Kidney capillary endothelial cell (primary cell): ENCODE results near the gene CD9.
A peak's percentile ranks its signal among the peaks of the same experiment; 100 is the strongest.

ENCODE experiments used
- DNase-seq: peaks from one replicate; pipeline ENCODE4 v3.0.0-alpha.2; 2018; ENCODE audit warnings: low spot score

CD9 gene

DNA sequence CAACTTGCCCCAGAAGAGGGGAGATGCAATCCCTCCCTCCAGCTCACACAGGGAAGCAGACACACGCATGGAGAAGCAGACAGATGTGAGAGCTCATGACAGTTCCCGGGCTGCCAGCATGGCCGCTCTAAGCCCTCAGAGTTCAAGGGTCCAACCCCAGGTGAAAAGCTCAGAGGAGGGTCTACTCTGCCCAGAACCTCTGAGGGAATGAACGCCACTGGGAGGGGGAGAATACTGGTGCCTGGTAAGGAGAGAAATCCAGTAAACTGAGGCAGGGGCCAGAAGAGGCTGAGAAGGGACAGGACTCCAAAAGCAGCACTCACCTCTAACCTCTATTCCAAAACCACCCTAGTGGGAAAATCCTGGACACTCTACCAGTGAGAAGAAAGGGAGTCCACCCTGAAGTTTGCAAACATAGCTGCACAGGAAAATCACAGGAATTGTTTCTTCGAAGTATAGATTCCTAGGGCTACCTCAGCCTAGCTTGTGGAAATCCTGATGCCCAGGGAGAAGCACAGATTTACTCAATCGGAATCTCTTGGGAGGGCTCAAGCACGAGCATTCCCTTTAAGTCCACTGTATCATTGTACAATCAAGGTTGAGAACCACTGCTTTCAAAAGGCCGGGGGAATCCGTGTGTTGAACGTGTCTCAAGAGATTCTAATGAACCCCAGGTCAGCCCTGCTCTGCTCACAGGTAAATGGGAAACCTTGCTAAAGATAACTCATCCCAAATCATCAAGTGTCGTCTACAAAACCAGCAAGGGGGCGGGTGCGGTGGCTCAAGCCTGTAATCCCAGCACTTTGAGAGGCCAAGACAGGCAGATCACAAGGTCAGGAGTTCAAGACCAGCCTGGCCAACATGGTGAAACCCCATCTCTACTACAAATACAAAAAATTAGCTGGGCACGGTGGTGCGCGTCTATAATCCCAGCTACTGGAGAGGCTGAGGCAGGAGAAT lies 76.0 kb downstream of the CD9 start:
- DNase-seq = no peak

GRCh38 chr12:6276956-6277620 lies 76.9 kb downstream of the CD9 start:
- no peak for DNase-seq

- DNase-seq = no peak
Observed at GRCh38 chr12:6277982-6278438, 77.8 kb downstream of the CD9 start.

DNA sequence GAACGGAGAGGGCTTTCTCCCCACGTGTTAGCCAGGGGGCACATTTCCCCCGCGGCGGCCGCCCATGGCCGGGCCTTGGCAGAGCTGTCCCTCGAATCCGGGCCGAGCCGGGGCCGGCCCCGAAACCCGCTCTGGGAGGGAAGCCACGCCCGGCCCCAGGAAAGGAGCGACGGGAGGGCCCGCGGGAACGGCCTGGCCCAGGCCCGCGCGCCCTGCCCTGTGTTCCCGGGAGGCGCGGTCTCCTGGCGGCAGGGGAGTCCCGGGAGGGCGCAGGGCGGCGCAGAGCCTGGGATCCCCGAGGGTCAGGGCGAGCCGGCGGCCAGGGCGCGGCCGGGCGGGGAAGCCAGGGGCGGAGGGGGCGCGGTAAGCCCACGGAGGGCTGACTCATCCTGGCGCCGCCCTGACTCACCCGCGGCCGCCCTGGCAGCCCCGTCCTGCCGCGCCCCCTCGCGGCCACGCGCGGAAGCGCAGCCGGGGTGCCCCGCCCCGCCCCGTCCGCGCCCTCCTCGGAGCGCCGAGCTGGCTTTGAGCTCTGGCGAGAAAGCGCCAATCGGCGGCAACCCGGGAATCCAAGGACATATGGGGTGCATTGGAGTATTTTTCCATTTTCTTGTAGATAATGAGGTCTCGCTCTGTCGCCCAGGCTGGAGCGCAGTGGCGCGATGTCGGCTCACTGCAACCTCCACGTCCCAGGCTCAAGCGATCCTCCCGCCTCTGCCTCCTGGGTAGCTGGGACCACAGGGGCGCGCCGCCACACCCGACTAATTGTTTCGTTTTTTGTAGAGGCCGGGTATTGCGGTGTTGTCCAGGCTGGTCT lies 78.4 kb downstream of the CD9 start:
- DNase-seq = peak; percentile 81

- DNase-seq = no peak
Observed at GRCh38 chr12:6279256-6279628, 79.0 kb downstream of the CD9 start.

GRCh38 chr12:6279631-6280030 lies 79.4 kb downstream of the CD9 start:
- no peak for DNase-seq

DNA sequence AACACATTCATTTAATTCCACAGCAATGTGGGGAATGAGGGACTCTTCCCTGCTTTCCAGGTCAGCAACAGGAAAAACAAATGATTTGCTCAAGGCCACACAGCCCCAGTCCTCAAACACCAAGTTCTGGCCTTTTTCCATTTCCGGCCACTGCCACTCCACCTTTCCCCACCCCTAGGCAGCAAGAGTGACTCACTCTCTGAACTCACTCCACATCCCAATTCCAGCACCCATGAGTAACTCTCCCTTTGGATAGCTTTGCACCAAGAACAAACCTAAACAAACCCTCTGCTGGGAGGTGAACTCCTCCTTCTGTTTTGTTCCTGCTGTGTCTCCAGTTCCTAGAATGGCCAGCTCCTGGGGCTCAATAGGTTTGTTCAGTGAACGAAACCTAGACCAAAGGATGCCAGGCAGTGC lies 79.9 kb downstream of the CD9 start:
- no peak for DNase-seq

- DNase-seq = no peak
Observed at GRCh38 chr12:6280672-6281071, 80.5 kb downstream of the CD9 start.

DNA sequence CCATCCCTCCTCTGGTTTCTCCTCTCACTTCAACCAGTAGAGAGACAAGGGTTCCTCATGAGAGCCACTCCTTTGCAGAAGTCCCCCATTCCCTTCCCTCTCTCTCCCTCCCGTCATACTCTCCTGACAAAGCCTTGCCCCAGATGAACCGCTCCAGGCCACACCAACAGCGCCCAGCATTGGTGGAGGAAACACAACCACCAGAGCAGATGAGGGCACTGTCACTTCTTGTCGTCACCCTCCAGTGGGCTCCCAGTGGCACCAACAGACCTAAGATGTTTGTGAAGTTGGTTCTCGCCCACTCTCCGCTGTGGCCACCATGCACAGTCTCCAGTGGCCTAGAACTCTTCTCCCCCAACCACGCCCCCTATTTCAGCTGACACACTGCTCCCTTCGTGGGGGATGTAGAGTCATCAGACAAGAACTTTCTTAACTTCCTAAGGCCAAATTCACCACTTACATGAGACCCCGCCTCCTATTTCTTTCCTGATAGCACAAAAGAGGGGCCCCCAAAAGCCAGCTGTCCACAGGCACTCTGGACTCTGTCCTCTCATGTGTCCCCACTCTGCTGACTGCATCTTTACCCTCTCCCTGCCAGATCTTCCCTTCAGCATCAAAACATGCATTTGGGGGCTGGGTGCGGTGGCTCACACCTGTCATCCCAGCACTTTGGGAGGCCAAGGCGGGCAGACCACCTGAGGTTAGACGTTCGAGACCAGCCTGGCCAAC lies 81.0 kb downstream of the CD9 start:
- DNase-seq = no peak

DNA sequence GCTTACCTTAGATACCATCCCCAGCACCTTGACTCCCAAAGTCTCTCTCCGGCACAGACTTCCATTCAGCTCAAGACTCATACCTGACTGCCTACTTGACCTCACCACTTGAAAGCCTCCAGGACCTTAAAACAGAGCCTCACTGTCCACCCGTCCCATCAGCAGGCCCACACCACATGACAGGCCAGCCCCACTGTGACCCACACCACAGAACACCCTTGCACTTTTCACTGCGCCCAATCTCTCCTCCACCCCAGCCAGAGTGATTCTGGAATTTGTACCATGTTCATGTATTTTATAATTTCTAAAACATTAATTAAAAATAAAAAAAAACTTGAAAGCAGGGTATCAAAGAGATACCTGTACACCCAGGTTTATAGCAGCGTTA lies 82.2 kb downstream of the CD9 start:
- no peak for DNase-seq

- DNase-seq = no peak
Observed at GRCh38 chr12:6284273-6284672, 84.1 kb downstream of the CD9 start.

GRCh38 chr12:6285063-6285477 lies 84.9 kb downstream of the CD9 start:
- peak; percentile 81 for DNase-seq

DNA sequence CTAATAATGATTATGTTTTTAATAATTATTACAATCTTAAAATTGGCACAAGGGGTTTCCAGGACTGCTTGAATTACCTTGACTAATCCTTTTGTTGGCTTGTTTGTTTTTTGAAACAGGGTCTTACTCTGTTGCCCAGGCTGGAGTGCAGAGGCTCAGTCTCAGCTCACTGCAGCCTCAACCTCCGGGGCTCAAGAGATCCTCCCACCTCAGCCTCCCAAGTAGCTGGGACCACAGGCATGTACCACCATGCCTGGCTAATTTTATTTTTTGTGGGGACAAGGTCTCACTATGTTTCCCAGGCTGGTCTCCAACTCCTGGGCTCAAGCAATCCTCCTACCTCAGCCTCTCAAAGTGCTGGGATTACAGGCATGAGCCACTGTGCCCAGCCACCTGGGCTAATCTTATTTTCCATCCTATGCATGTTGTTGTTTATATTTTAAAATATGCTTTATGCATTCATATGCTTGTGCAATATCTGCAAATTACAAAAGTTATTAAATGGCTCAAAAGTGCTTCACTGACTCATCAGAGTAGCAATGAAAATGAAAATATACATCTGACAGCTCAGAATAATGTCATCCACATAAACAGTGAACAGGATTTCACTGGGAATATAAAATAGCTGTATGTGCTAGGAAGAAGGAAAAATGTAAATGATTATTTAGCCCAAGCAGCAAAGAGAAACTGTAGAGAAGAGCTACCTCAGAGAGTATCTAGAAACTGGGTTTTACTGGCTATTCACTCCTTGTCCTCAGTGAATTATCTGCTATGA lies 85.5 kb downstream of the CD9 start:
- no peak for DNase-seq
